ENCODE measurements around the gene CCBE1. TPM values are rescaled to one million over a fixed set of nuclear protein-coding genes. Genes with fewer than 3 reads are reported as not detected.

The CCBE1 gene
- total RNA-seq, 1 experiment from 2014 or later: 0.09 TPM

- DNase-seq: no peak
- no peaks in the 10 kb centered on the region for H3K36me3 Mint-ChIP-seq (ENCODE audit: insufficient read depth, unreplicated experiment)
- H3K27ac Mint-ChIP-seq (ENCODE audit: unreplicated experiment): no peak overlapping the region
- POLR2A ChIA-PET: no interaction called here
- no peaks in the 10 kb centered on the region for H3K9me3 Mint-ChIP-seq (ENCODE audit: unreplicated experiment)
- Histone ChIP-seq H3K9me3 (no peaks in the 10 kb centered on the region), H3K4me1 (no peaks in the 10 kb centered on the region), H3K4me3 (ENCODE audit: low read depth, low read length) (no peak overlapping the region), H3K27me3 (replicated peaks; ENCODE audit: control insufficient read depth, insufficient read depth, low read length) (no peaks in the 10 kb centered on the region), H3K36me3 (ENCODE audit: control insufficient read depth, insufficient read depth, low read length) (no peaks in the 10 kb centered on the region)
- H3K4me1 Mint-ChIP-seq (ENCODE audit: low read depth, unreplicated experiment): no peaks in the 10 kb centered on the region
- CTCF ChIA-PET: no interaction called here
- no peak for TF ChIP-seq CTCF (IDR thresholded peaks at IDR 0.05; ENCODE audit: insufficient read depth in 1 of 2, low read depth in 1 of 2, low read length in 1 of 2, severe bottlenecking in 1 of 2, unreplicated experiment in 1 of 2)
- H3K27me3 Mint-ChIP-seq (ENCODE audit: insufficient read depth, unreplicated experiment): peaks cover 12% of the 10 kb centered on the region
- BruUV-seq (replicated peaks): no TSS peak
- intact Hi-C loops (cut with micrococcal nuclease; ENCODE audit: unreplicated experiment): no loop called here
- no peak overlapping the region for H3K4me3 Mint-ChIP-seq (ENCODE audit: unreplicated experiment)
These were observed 229.7 kb downstream of the CCBE1 start for GRCh38 chr18:59467497-59467896.

GRCh38 chr18:59466980-59467379 is 230.2 kb downstream of the CCBE1 start:
- BruUV-seq (replicated peaks): no TSS peak
- no peaks in the 10 kb centered on the region for H3K4me1 Mint-ChIP-seq (ENCODE audit: low read depth, unreplicated experiment)

GRCh38 chr18:59464486-59464885 is 232.7 kb downstream of the CCBE1 start:
- Mint-ChIP-seq H3K27me3 (ENCODE audit: insufficient read depth, unreplicated experiment) (peaks cover 3% of the 10 kb centered on the region), H3K4me3 (ENCODE audit: unreplicated experiment) (no peak overlapping the region), H3K9me3 (ENCODE audit: unreplicated experiment) (no peaks in the 10 kb centered on the region), H3K36me3 (ENCODE audit: insufficient read depth, unreplicated experiment) (no peaks in the 10 kb centered on the region), H3K4me1 (ENCODE audit: low read depth, unreplicated experiment) (no peaks in the 10 kb centered on the region), H3K27ac (ENCODE audit: unreplicated experiment) (no peak overlapping the region)
- Histone ChIP-seq H3K9me3 (no peaks in the 10 kb centered on the region), H3K36me3 (ENCODE audit: control insufficient read depth, insufficient read depth, low read length) (no peaks in the 10 kb centered on the region), H3K4me1 (no peaks in the 10 kb centered on the region), H3K4me3 (ENCODE audit: low read depth, low read length) (no peak overlapping the region), H3K27me3 (replicated peaks; ENCODE audit: control insufficient read depth, insufficient read depth, low read length) (no peaks in the 10 kb centered on the region)
- intact Hi-C loops (cut with micrococcal nuclease; ENCODE audit: unreplicated experiment): no loop called here
- no peak for DNase-seq
- ChIA-PET CTCF (no interaction called here), POLR2A (no interaction called here)
- BruUV-seq (replicated peaks): no TSS peak
- no peak for TF ChIP-seq CTCF (IDR thresholded peaks at IDR 0.05; ENCODE audit: insufficient read depth in 1 of 2, low read depth in 1 of 2, low read length in 1 of 2, severe bottlenecking in 1 of 2, unreplicated experiment in 1 of 2)

More at GRCh38 chr18:59466980-59467379, 230.2 kb downstream of the CCBE1 start:
- ChIA-PET POLR2A (no interaction called here), CTCF (no interaction called here)
- no peak for DNase-seq
- H3K4me3 ChIP-seq (ENCODE audit: low read depth, low read length): no peak overlapping the region
- H3K27ac Mint-ChIP-seq (ENCODE audit: unreplicated experiment): no peak overlapping the region
- no peaks in the 10 kb centered on the region for H3K27me3 ChIP-seq (replicated peaks; ENCODE audit: control insufficient read depth, insufficient read depth, low read length)
- peaks cover 12% of the 10 kb centered on the region for H3K27me3 Mint-ChIP-seq (ENCODE audit: insufficient read depth, unreplicated experiment)
- H3K4me1 ChIP-seq: no peaks in the 10 kb centered on the region
- H3K9me3 Mint-ChIP-seq (ENCODE audit: unreplicated experiment): no peaks in the 10 kb centered on the region
- H3K36me3 ChIP-seq (ENCODE audit: control insufficient read depth, insufficient read depth, low read length): no peaks in the 10 kb centered on the region
- H3K4me3 Mint-ChIP-seq (ENCODE audit: unreplicated experiment): no peak overlapping the region
- no peaks in the 10 kb centered on the region for H3K9me3 ChIP-seq
- intact Hi-C loops (cut with micrococcal nuclease; ENCODE audit: unreplicated experiment): no loop called here
- no peak for TF ChIP-seq CTCF (IDR thresholded peaks at IDR 0.05; ENCODE audit: insufficient read depth in 1 of 2, low read depth in 1 of 2, low read length in 1 of 2, severe bottlenecking in 1 of 2, unreplicated experiment in 1 of 2)
- H3K36me3 Mint-ChIP-seq (ENCODE audit: insufficient read depth, unreplicated experiment): no peaks in the 10 kb centered on the region
